Endothelial cell of umbilical vein (primary cell): ENCODE measurements around the gene FST.

ENCODE experiments used
- CTCF ChIP-seq, 2 donors: IDR thresholded peaks; 1 replicate in 1 of 2; 2 replicates in 1 of 2; pipeline ENCODE4 v1.5.1; 2011; ENCODE audit warnings: low read length in 2 of 2, mild to moderate bottlenecking in 2 of 2, moderate library complexity in 2 of 2, control low read depth in 1 of 2, inconsistent platforms in 1 of 2, low read depth in 1 of 2; ENCODE audit not compliant: insufficient read depth in 1 of 2; ENCODE audit errors: extremely low read depth in 1 of 2
- EZH2 ChIP-seq: IDR thresholded peaks from 2 replicates; pipeline ENCODE4 v1.6.1; 2012; ENCODE audit warnings: borderline replicate concordance, low read depth, mild to moderate bottlenecking, moderate library complexity, low read length, inconsistent platforms; ENCODE audit not compliant: severe bottlenecking
- FOS ChIP-seq: IDR thresholded peaks from 2 replicates; pipeline ENCODE4 v1.6.1; 2011; ENCODE audit warnings: mild to moderate bottlenecking, low read length, moderate library complexity, borderline replicate concordance; ENCODE audit not compliant: insufficient read depth
- GATA2 ChIP-seq: IDR thresholded peaks from 2 replicates; pipeline ENCODE4 v1.7.0; 2011; ENCODE audit warnings: low read depth, mild to moderate bottlenecking, moderate library complexity, mixed read lengths, low read length; ENCODE audit not compliant: insufficient read length, insufficient read depth
- JUN ChIP-seq: IDR thresholded peaks from 2 replicates; pipeline ENCODE4 v1.6.1; 2011; ENCODE audit warnings: borderline replicate concordance, low read depth; ENCODE audit not compliant: insufficient read length, insufficient read depth
- MAX ChIP-seq: IDR thresholded peaks from 2 replicates; pipeline ENCODE4 v1.6.1; 2011; ENCODE audit not compliant: insufficient read depth, insufficient read length
- MYC ChIP-seq: IDR thresholded peaks from one replicate; pipeline ENCODE4 v1.6.1; 2011; ENCODE audit warnings: mild to moderate bottlenecking, low read depth, low read length
- POLR2A ChIP-seq: IDR thresholded peaks from 2 replicates; pipeline ENCODE4 v1.6.1; 2012; ENCODE audit warnings: low read depth, mild to moderate bottlenecking, control low read depth, low read length
- POLR2AphosphoS5 ChIP-seq: IDR thresholded peaks from 2 replicates; pipeline ENCODE4 v1.6.1; 2012; ENCODE audit warnings: low read depth, mild to moderate bottlenecking, control low read depth, low read length, moderate library complexity; ENCODE audit not compliant: insufficient read depth

- TF ChIP-seq CTCF (IDR thresholded peaks at IDR 0.05; ENCODE audit: extremely low read depth in 1 of 2, insufficient read depth in 1 of 2, low read depth in 1 of 2, low read length in 2 of 2) (no peak), EZH2 (no peak), POLR2A (no peak), JUN (no peak), MAX (no peak), POLR2AphosphoS5 (no peak), FOS (no peak), GATA2 (no peak), MYC (no peak)
Measured at GRCh38 chr5:53520813-53521212, 40.4 kb downstream of the FST start.
